HepG2 (cell line): ENCODE measurements around the gene HS2ST1. TPM values are rescaled to one million over a fixed set of nuclear protein-coding genes. Genes with fewer than 3 reads are reported as not detected.

Source experiments
- ATAC-seq: fragments of 200-7000 bp; cut with Tn5 transposase; 3 replicates; pipeline ENCODE4 v1.9.1; 2020; ENCODE audit warnings: mild to moderate bottlenecking, moderate library complexity
- BruUV-seq: library from RNA; stranded (reverse); fragments of 400-500 nt; replicated peaks from 2 replicates; lab custom pipeline; 2021; lab: Mats Ljungman, UMichigan
- CTCF ChIA-PET: fragments of 300-600 bp; formaldehyde crosslinking; extraction: SDS; loops from one replicate; lab custom pipeline; 2021; ENCODE audit warnings: low total read pairs, inconsistent platforms, low intra/inter-chr PET ratio; lab: Yijun Ruan, JAX
- POLR2A ChIA-PET: fragments of 350-600 bp; sonication (Branson Sonifier 250); formaldehyde crosslinking; loops from one replicate; lab custom pipeline; 2020; ENCODE audit warnings: antibody characterized with exemption, inconsistent platforms; lab: Yijun Ruan, JAX
- DNase-seq: peaks from one replicate; pipeline ENCODE4 v3.0.0-alpha.2; 2015; ENCODE audit warnings: low spot score
- FAIRE-seq: peaks from 3 replicates; lab custom pipeline; 2011; peaks lifted over from hg19 to GRCh38; lab: Jason Lieb, UNC
- H2AFZ ChIP-seq: one replicate; pipeline ENCODE4 v1.6.1; 2011; ENCODE audit warnings: low read length, inconsistent platforms
- H3K27ac ChIP-seq: fragments of 300-600 bp; 3 replicates; pipeline ENCODE4 v1.8.0; 2011; ENCODE audit warnings: mixed run types, mild to moderate bottlenecking, mixed read lengths, low read length, inconsistent platforms; ENCODE audit not compliant: insufficient read depth; ENCODE audit errors: extremely low read length
- H3K27me3 ChIP-seq, 2 experiments: fragments of 200-600 bp in 1 of 2; 2 replicates in 1 of 2; 3 replicates in 1 of 2; pipeline versions ENCODE4 v1.6.0 to v1.8.0; 2011; ENCODE audit warnings: low read length in 2 of 2, mild to moderate bottlenecking in 2 of 2, moderate library complexity in 2 of 2, inconsistent platforms in 1 of 2; ENCODE audit not compliant: insufficient read depth in 2 of 2, control insufficient read depth in 1 of 2
- H3K36me3 ChIP-seq, 2 experiments: fragments of 200-600 bp in 1 of 2; replicated peaks in 1 of 2; 2 replicates in 1 of 2; 3 replicates in 1 of 2; pipeline versions ENCODE4 v1.5.1 to v1.8.0; 2011; ENCODE audit warnings: low read length in 2 of 2, inconsistent platforms in 1 of 2; ENCODE audit not compliant: insufficient read depth in 2 of 2, control insufficient read depth in 1 of 2
- H3K4me1 ChIP-seq: 2 replicates; pipeline ENCODE4 v1.5.1; 2012; ENCODE audit warnings: low read length, inconsistent platforms; ENCODE audit not compliant: insufficient read depth
- H3K4me2 ChIP-seq: 2 replicates; pipeline ENCODE4 v1.6.0; 2011; ENCODE audit warnings: low read depth, low read length, inconsistent platforms
- H3K4me3 ChIP-seq, 3 experiments: fragments of 200-600 bp in 1 of 3; sonication (generic), shearing (Covaris generic) in 1 of 3; replicated peaks in 1 of 3; 2 replicates each; pipeline ENCODE4 v1.5.1; 2011 to 2016; ENCODE audit warnings: low read length in 3 of 3, inconsistent platforms in 2 of 3, low read depth in 2 of 3, mild to moderate bottlenecking in 2 of 3, control low read depth in 1 of 3, mixed read lengths in 1 of 3; ENCODE audit not compliant: insufficient read depth in 1 of 3
- H3K79me2 ChIP-seq: one replicate; pipeline ENCODE4 v1.6.1; 2011; ENCODE audit warnings: low read length, inconsistent platforms; ENCODE audit not compliant: insufficient read depth
- H3K9ac ChIP-seq: 2 replicates; pipeline ENCODE4 v1.6.0; 2011; ENCODE audit warnings: mild to moderate bottlenecking, low read depth, low read length, inconsistent platforms; ENCODE audit not compliant: insufficient read depth
- H3K9me3 ChIP-seq: 2 replicates; pipeline ENCODE4 v1.5.1; 2012; ENCODE audit warnings: mild to moderate bottlenecking, low read length
- H4K20me1 ChIP-seq: 2 replicates; pipeline ENCODE4 v1.6.0; 2011; ENCODE audit warnings: inconsistent platforms, mild to moderate bottlenecking, low read length, moderate library complexity; ENCODE audit not compliant: insufficient read depth
- HNF1A ChIP-seq, 2 experiments: sonication (generic) in 1 of 2; formaldehyde crosslinking in 1 of 2; IDR thresholded peaks; 2 replicates each; pipeline versions ENCODE4 v1.4.0 to v1.6.1; 2016 to 2020; ENCODE audit warnings: borderline replicate concordance in 1 of 2, low read depth in 1 of 2, mild to moderate bottlenecking in 1 of 2, missing genetic modification reagents in 1 of 2
- HNRNPLL ChIP-seq: fragments of 200-400 bp; formaldehyde crosslinking; IDR thresholded peaks from 2 replicates; pipeline ENCODE4 v1.6.1; 2017; ENCODE audit warnings: mild to moderate bottlenecking, low read depth, low read length; ENCODE audit not compliant: poor library complexity, severe bottlenecking
- MEIS1 ChIP-seq: sonication (generic); formaldehyde crosslinking; IDR thresholded peaks from 2 replicates; pipeline ENCODE4 v1.9.0; 2021; ENCODE audit warnings: mild to moderate bottlenecking, missing genetic modification reagents, moderate library complexity, borderline replicate concordance
- NONO ChIP-seq, 2 experiments: fragments of 450-650 bp in 1 of 2; sonication (generic) in 1 of 2; formaldehyde crosslinking in 1 of 2; IDR thresholded peaks in 1 of 2; conservative IDR thresholded peaks in 1 of 2; 2 replicates each; pipeline versions ENCODE4 v1.6.1 to v1.8.0; 2017 to 2022; ENCODE audit warnings: mild to moderate bottlenecking in 1 of 2, missing genetic modification reagents in 1 of 2, moderate library complexity in 1 of 2
- PRDM15 ChIP-seq: sonication (generic); formaldehyde crosslinking; IDR thresholded peaks from 2 replicates; pipeline ENCODE4 v1.4.0; 2020; ENCODE audit warnings: missing genetic modification reagents
- SRSF4 ChIP-seq: fragments of 200-400 bp; formaldehyde crosslinking; IDR thresholded peaks from one replicate; pipeline ENCODE4 v1.6.1; 2018; ENCODE audit warnings: mild to moderate bottlenecking, low read depth, low read length, moderate library complexity; ENCODE audit not compliant: poor library complexity, severe bottlenecking
- ZNF225 ChIP-seq: sonication (generic); formaldehyde crosslinking; IDR thresholded peaks from 2 replicates; pipeline ENCODE4 v1.4.0; 2020; ENCODE audit warnings: mild to moderate bottlenecking, missing genetic modification reagents
- ZNF3 ChIP-seq: IDR thresholded peaks from 2 replicates; pipeline ENCODE4 v1.7.0; 2017; ENCODE audit warnings: inconsistent platforms
- ZNF691 ChIP-seq: sonication (generic); formaldehyde crosslinking; IDR thresholded peaks from 2 replicates; pipeline ENCODE4 v1.4.0; 2020; ENCODE audit warnings: missing genetic modification reagents, low read depth, mild to moderate bottlenecking, borderline replicate concordance
- in situ Hi-C: cut with HindIII; loops from 2 replicates; pipeline ENCODE4 v1.10.0; 2017; ENCODE audit warnings: low pct_unique_long_range_greater_than_20kb; ENCODE audit not compliant: extremely low pct_ligation_motif_present
- intact Hi-C: fragments of 100-400 bp; cut with micrococcal nuclease; formaldehyde crosslinking; loops from one replicate; pipeline ENCODE4 v1.10.0; 2022; ENCODE audit not compliant: unreplicated experiment
- polyA plus RNA-seq, 8 experiments: library from polyadenylated mRNA; depleted of rRNA in 3 of 8; stranded (reverse) in 7 of 8; unstranded in 1 of 8; fragments of >200 nt; fragmentation: Illumina TruSeq in 4 of 8; extraction: Trizol in 4 of 8; gene quantifications; 2 replicates each; pipeline versions ENCODE4 v1.2.1 to v1.2.3, GENCODE V29; 2011 to 2016; ENCODE audit warnings: low read depth in 4 of 8, missing spikeins in 1 of 8, mixed read lengths in 1 of 8; ENCODE audit not compliant: insufficient read depth in 1 of 8
- total RNA-seq, 5 experiments: library from RNA; depleted of rRNA; stranded (reverse); fragments of >200 nt; fragmentation: Illumina TruSeq; extraction: Trizol; gene quantifications; 2 replicates each; pipeline ENCODE4 v1.2.3, GENCODE V29; 2016; ENCODE audit warnings: low read depth in 1 of 5
- TF ChIP-seq, protein P1 (sequence below): sonication (generic); formaldehyde crosslinking; IDR thresholded peaks from 2 replicates; pipeline ENCODE4 v1.5.0; 2020; ENCODE audit warnings: missing genetic modification reagents

Gene HS2ST1
- total and polyA plus RNA-seq, 2 of the 13 experiments (the other 11 are each of a cell fraction or from before 2014, with no cell fraction given): 22.1 to 58.7 TPM

DNA sequence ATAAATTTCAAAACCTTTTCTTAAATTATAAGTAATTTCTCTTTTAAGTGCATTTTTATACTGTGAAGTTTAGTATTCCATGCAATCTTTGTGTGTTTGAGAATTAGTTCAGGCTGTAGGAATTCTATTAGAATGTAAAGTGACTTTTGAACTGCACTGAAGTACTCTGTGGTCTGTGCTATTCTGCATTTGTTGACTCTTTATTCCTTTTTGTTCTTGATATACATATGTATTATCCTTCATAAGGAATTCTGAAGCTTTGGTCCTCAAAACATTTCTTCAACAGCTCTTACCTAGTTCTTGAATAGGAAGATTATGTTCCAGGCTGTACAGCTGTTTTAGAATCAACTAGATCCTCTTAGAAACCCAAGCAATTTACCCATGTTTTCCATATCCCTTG is 158.0 kb downstream of the HS2ST1 start:
- Histone ChIP-seq H3K4me1 (no peaks in the 10 kb centered on the region), H3K27me3 (no peaks in the 10 kb centered on the region), H3K4me2 (no peak overlapping the region), H3K79me2 (peaks cover 8% of the 10 kb centered on the region), H3K27ac (no peak overlapping the region), H3K4me3 (no peak overlapping the region), H3K9ac (no peak overlapping the region), H3K36me3 (peaks cover 1 to 21% of the 10 kb centered on the region in 2 experiments; a peak in 3 of 5 replicates), H2AFZ (no peak overlapping the region), H4K20me1 (no peaks in the 10 kb centered on the region), H3K9me3 (no peaks in the 10 kb centered on the region)
- in situ Hi-C loops (no loop called here), intact Hi-C loops (no loop called here)
- no peak for FAIRE-seq
- no peak for DNase-seq
- ChIA-PET CTCF (no interaction called here), POLR2A (no interaction called here)
- no TSS peak for BruUV-seq
- ATAC-seq: no peak
- TF ChIP-seq, protein P1, sequence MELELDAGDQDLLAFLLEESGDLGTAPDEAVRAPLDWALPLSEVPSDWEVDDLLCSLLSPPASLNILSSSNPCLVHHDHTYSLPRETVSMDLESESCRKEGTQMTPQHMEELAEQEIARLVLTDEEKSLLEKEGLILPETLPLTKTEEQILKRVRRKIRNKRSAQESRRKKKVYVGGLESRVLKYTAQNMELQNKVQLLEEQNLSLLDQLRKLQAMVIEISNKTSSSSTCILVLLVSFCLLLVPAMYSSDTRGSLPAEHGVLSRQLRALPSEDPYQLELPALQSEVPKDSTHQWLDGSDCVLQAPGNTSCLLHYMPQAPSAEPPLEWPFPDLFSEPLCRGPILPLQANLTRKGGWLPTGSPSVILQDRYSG (CRISPR knock-in tag): no peak
- TF ChIP-seq ZNF225 (no peak), ZNF3 (no peak), MEIS1 (CRISPR knock-in tag) (no peak), PRDM15 (CRISPR knock-in tag) (no peak), ZNF691 (CRISPR knock-in tag) (no peak), HNRNPLL (no peak), HNF1A (IDR thresholded peaks at IDR 0.05; ENCODE audit: low read depth) (no peak), HNF1A (CRISPR knock-in tag; IDR thresholded peaks at IDR 0.05; ENCODE audit: borderline replicate concordance) (no peak), SRSF4 (no peak), NONO (IDR thresholded peaks at IDR 0.05) (no peak), NONO (CRISPR knock-in tag; conservative IDR thresholded peaks at IDR 0.05) (no peak)
